ENCODE data around the gene FIGLA. TPM values are rescaled to one million over a fixed set of nuclear protein-coding genes. Genes with fewer than 3 reads are reported as not detected.

The FIGLA gene
- polyA plus RNA-seq, 1 donor = not detected

DNA sequence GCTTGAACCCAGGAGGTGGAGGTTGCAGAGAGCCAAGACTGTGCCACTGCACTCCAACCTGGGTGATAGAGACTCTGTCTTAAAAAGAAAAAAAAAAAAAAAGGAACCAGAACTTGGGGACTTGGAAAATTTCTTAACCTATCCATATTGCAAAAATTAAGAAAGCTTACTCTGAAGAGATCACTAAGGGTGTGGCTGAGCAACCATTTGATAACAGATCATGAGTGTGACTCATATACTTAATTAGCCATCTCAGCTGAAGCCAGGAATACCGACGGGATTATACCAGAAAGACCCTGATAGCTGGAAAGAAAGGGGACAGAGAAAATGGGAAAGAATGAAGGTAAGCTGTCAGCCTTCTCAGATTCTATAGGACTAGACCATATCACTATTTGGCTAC, 15.3 kb downstream of the FIGLA start:
- DNase-seq = no peak

DNA sequence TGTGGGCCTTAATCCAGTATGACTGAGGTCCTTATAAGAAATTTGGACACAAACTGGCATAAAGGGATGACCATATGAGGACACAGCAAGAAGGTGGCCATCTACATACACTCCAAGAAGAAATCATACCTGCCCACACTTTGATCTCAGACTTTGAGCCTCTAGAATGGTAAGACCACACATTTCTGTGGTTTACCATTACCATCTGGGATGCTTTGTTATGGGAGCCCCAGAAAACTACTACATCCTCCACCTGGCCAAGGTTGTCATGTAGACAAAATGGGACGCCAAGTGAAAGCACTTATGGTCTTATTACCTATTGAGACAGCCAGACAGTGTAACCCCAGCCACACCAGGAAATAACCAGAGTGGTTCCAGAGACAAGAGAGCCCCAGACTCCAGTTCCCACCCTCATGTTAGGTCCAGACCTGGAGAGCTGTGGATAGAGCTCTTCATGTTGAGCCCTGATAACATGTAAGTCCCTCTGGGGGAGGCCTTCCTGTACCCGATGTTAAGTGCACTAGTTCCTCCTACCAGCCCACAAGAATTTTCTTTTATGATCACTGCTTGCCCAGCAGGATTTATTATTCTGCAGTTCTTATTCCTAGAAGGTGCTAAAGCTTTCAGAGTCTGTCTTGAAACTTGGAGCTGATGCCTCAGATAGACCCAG, 17.8 kb downstream of the FIGLA start:
- no peak for DNase-seq

DNA sequence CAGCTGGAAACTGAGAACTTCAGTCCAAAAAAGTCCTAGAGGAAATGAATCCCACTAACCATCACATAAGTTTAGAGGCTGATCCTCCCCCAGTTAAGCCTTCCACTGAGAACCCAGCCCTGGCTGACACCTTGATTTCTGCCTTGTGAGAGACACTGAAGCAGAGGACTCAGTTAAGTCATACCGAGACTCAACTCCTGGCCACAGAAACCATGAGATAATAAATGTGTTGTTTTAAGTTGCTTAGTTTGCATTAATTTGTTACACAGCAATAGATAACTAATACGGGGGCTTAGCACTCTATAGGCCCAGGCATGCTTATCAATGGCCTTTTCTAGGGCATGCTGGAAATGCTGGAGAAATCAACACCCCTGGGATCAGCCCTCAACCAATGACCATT, 19.0 kb downstream of the FIGLA start:
- no peak for DNase-seq

DNA sequence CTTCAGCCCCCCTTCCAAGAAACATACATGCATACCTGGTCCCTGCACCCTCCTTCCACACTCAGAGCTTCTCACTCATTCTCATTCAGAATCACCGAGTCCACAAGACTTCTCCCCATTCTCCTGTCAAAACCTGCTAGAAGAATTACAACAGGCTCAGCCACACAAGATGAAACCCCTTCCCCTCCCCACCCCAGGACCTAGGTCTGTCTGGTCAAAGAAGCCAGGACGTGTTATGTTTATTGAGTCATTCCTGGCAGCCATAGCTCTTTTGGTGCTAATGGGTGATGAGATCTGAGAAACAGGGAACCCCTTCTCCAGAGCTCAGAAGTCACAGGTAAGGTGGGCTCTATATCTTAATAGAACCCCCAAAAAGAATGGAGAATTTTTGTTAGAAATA, 21.0 kb downstream of the FIGLA start:
- DNase-seq = no peak

DNA sequence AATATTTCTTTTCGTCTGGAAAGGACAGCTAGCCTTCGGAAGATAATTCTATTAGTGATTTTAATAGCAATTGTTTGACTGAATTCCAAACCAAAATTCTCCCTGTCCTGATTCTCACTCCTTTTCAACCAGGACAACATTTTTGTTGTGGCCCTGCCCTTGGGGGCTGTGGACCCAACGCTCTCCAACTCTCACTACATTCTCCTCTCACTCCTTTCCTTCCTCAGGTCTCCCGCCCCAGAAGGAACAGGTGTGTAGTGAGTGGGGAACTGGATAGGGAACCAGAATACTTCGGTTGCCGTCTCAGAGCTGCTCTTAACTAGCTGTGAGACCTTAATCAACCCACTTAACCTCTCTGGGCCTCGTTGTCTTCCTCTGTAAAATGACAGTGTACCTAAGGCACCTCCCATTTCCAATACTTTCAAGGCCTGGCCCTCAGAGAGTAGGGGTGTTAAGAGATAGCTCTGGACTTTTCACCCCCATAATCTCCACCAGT, 21.8 kb downstream of the FIGLA start:
- no peak for DNase-seq

DNA sequence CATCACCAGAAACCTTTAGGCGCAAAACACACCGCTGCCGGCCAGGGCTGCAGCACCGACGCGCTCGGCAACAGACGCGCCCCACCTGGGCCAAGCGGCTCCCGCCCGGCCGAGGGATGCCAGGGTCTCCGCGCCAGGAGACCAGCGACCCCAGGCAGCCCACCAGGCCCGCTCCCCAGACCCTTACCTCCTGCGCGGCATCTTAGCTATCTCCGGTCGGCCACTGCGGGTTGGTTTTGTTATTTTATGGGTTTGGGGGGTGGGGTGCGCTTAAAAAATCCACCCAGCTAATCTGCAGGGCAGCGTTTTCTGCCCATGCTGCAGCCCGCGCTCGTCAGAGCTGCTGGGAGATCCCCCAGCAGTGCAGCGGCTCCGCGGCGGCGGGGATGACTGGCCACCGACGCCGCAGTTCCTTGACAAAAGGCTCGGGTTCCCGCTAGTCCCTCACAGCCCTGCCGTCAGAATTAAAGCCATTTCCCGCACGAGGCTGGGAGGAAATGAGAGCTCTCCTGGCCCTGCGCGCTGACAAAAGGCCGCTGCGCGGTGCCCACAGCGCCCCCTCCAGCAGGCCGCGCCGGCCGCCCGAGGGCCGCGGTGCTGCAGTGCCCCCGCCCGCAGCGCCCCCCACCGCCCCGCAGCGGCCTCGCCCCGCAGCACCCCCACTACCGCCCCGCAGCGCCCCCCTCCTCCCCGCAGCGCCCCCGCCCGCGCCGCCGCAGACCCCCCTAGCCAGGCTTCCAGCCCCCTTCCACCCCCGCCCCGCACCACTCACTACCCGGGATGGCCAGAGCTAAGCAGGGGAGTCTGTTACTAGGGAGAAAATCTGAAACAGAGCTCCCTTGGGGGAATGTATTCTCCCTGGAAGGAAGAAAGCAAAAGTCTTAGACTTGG, 22.5 kb downstream of the FIGLA start, which contains the start of gene ADD2:
Gene ADD2, minus strand, starts transcription at position 502 of the 891 bp plus-strand sequence. CDS start 61,792 bp downstream, outside the sequence.
- peak; percentile 49 for DNase-seq

DNA sequence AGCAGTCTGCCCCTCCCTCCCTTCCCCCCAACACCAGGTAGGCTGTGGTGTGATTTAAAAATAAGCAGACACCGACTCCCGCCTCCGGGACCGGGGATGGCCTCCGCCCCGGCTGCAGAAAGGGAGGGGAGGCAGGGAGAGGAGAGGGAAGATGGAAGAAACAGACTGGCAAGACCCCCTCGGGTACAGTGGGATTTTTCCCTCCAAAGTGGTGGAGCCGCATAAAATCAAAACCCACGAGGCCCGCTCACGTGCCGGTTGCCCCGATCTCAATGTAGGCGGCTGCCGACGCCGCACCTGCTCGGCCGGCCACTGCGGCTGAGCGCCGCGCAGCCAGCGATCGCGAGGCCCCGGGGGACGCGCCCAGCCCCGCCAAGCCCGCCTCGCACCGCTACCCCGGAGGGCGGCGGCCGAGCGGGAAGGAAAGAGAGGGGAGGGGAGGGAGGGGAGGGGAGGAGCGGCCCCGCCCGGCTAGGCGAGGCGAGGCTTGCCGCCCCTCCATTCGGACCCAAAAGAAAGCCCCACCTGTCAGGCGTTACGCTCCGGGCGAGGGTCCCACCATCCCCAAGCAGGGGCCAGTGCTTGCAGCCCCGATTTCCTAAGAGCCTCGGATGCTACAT, 23.3 kb downstream of the FIGLA start:
- no peak for DNase-seq

DNA sequence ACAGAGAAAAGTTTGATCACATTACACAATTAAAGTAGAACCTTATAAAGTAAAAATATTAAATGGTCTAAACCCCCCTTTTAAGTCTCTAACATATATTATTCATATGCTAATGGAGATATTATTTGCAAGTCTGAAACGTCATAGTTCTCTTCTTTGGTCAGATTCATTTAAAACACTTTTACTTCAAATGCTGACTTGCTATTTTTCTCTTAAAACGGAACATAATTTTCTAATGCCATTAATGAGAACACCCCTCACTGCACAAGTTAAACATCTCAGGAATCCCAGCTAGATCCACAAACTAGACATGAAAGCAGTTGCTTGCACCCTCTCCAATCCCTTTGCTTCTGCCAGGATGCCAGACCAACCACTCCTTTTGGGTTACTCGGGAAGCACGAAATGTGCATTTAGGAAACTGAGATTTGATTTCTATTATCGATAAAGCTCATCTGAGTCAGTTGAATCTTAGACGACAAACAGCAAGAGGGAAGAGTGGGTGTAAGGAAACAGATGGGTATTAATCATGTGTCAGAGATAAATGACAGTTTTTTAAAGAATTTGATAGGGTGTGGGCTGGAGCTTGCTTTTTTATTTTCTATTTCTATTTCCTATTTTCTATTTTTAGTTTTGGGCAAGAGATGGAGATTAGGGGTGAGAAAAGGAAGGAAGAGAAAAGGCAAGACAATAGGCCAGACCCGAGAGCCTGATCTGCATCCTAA, 23.9 kb downstream of the FIGLA start:
- DNase-seq = no peak

DNA sequence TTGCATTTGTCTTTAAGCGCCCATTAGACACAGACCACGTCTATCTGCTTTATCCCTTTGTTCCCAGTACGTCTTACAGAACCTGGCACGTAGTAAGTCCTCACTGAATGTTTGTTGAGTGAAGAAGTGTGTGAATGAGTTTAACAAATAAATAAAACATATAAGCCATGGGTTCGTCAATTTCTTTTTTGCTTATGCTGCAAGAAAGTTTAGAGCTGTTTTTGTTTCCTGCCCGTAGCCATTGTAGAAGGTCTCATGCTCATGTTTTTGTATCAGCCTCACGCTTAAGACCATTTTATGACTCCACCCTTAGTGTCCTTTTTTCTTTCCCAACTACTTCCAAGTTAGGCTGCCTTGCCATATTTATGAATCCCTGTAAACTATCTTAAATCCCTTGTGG, 24.9 kb downstream of the FIGLA start:
- no peak for DNase-seq

DNA sequence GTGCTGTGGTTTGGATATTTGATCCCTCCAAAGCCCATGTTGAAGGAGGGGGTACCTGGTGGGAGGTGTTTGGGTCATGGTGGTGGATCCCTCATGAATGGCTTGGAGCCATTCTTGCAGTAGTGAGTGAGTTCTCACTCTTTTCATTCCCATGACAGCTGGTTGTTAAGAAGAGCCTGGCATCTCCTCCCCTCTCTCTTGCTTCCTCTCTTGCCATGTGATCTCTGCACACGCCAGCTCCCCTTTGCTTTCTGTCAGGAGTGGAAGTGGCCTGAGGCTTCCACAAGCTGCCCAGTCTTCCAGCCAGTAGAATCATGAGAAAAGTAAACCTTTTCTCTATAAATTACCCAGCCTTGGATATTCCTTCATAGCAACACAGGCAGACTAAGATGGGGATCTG, 31.0 kb downstream of the FIGLA start:
- no peak for DNase-seq

DNA sequence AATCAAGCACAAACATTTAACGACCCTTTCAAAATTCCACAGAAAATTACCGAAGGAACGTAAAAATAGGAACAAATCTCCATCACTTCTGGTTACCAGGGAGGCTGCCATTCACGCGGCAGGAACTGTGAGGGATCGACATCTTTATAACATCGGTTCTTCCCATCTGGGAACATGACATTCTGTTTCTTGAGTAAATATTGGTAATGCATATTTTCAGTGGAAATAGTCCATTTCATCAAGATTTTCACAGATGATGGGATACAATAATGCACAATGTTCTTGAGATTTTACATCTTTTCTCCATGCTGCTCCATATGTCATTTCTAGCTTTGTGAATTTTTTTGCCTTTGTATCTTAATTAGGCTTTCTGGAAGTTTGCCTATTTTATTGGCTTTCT, 32.5 kb downstream of the FIGLA start:
- no peak for DNase-seq

DNA sequence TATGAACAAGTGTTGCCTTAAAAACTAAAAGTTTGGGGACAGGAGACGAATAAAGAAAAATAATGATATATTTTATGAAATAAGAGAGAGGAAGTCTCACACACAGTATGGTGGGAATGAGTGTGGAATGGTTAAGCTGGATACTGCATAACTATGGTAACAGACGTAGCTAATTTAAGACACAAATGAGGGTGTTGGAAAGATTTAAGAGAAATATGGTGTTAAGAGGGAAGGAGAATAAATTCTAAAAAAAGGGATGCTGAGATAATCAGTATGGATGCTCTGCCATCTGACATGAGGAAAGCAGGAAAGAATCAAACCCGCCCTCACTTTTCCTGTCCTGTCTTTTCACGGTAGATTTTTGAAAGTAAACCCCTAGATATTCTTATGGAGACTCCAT, 33.1 kb downstream of the FIGLA start:
- DNase-seq = no peak

DNA sequence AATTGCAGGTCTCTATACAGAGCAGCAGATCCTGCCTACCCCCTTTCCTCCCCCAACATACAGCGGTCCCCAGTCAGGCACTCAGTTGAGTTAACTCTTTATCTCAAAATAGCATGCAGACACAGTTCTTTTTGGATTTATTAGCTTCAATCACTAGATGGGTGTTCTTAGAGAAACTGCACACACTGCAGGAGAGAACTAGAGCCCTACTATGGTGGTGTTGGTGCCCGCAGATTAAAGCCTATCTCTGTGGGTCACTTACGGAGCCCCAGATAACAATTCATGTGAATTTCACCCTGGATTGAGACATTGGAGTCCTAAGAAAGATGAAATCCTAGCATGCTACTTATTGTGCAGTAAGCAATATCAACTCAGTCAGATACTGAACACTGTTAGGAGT, 34.3 kb downstream of the FIGLA start:
- DNase-seq = no peak

DNA sequence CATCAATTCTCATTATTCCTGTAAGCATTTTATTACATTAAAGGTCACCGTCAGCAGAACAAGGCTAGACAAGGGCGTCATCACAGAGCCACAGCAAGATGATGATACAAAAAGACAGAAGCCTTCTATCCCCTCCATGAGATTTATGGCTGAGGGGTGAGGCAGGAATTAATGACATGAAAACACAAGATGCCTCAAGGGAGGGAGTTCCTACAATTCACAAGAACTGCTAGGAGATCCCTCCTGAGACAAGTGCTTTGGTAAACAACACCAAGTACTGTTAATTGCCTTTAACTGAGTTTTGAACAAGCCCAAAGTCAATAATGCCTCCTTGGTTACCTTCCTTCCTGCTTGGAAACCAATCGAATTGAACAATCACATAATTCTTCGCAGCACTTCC, 36.5 kb downstream of the FIGLA start:
- no peak for DNase-seq

DNA sequence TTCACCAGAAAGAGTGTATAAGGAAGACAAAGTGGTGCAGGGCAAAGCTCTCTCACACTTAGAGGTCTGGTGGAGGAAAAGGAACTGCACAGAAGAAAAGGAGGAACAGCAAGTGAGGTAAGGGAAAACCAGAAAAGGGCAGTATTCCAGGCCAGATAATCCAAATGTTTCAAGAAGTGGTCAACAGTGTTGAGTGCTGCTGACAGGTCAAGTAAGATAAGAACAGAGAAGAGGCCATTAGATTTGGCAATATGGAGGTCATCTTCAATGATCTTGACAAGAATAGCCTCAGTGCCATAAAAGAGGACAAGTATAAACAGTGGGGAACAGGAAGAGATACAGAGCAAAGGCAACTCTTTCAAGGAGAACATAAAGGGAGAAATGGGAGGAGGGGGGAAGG, 37.4 kb downstream of the FIGLA start:
- DNase-seq = no peak

DNA sequence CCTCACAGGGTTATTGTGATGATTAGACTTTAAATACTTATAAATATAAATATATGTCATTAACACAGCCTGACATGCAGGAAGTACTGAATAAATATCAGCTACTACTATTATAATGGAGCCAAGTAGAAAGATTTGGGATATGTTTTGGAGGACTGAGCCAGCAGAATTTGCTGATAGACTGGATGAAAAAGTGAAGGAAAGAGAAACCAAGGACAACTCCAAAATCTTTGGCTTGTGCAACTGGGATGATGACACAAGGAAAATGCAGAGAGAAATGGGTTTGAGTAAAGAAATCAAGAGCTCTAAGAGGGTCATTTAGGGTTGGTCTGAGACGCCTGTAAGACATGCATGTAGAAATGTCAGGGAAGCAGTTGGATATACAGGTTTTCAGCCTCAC, 38.0 kb downstream of the FIGLA start:
- DNase-seq = no peak

DNA sequence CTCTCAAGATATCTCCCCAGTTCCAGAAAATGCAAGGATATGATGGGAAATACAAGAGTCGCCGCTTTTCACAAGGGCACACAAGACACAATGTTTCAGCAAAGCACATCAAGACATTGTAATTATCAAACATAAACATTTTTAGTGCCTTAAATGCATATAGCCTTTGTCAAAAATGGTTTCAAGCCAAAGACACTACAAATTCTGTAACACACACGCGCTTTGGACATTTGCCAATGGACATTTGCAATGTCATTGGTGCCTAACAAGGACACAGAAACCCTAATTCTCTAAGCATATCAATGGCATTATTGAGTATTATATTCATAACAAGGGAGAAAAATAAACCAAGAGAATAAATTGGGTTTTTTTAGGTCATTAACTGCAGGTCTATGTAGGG, 38.6 kb downstream of the FIGLA start:
- no peak for DNase-seq

DNA sequence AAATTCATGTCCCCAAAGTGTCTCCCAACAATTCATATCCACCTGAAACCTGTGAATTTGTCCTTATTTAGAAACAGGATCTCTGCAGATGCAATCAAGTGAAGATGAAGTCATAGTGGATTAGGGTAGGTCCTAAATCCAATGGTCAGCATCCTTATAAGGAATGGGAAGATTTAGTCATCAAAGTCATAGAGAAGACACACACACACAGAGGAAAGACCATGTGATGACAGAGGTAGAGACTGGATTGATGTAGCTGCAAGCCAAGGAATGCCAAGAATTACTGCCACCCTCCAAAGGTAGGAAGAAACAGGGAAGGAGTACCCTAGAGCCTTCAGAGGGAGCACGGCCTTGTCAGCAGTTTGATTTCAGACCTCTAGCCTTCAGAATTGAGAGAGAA, 40.1 kb downstream of the FIGLA start:
- no peak for DNase-seq

DNA sequence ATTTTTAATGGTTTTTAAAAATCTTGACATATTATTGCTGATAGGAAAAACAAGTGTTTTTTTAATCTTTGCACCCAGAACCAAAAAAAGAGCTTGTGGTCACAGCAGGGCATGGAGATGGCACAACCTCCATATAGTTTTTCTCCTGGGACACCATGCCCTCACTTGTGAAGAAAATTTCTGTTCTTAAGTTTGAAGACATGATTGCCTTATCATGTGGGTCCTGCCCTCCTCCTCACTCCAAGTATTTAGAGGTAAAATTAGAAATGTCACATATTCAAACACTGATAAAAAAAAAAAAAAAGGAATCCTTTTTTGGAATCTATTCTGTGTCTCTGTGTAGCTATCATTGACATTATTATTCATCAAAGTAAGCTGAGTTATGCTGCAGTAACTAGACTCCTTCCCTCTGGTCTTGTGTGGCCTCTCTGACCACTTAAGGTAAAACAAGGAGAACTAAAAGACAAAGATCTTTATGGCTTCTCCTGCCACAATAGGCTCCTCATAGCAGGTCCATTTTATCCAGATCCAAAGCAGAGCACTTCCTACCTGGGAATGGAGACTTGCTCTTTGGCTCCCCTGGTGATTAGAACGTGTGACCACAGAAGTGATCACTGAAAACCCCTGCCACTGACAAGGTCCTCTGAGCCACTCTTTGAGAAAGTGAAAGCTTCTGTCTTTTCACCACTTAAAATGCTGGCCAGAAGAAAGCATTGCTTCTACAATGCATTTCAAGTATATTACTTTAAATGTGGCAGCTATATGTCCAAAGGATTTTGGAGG, 42.2 kb downstream of the FIGLA start:
- DNase-seq = no peak

DNA sequence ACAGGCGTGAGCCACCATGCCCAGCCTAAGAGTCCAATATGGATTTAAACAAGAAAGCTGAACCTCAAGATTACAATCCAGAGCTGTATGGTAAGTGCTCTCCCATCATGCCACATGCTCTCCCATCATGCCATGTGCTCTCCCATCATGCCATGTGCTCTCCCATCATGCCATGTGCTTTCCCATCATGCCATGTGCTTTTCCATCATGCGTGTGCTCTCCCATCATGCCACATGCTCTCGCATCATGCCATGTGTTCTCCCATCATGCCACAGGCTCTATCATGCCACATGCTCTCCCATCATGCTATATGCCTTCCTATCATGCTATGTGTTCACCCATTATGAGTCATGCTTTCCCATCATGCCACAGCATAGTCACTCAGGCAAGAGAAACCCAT, 43.2 kb downstream of the FIGLA start:
- DNase-seq = no peak

DNA sequence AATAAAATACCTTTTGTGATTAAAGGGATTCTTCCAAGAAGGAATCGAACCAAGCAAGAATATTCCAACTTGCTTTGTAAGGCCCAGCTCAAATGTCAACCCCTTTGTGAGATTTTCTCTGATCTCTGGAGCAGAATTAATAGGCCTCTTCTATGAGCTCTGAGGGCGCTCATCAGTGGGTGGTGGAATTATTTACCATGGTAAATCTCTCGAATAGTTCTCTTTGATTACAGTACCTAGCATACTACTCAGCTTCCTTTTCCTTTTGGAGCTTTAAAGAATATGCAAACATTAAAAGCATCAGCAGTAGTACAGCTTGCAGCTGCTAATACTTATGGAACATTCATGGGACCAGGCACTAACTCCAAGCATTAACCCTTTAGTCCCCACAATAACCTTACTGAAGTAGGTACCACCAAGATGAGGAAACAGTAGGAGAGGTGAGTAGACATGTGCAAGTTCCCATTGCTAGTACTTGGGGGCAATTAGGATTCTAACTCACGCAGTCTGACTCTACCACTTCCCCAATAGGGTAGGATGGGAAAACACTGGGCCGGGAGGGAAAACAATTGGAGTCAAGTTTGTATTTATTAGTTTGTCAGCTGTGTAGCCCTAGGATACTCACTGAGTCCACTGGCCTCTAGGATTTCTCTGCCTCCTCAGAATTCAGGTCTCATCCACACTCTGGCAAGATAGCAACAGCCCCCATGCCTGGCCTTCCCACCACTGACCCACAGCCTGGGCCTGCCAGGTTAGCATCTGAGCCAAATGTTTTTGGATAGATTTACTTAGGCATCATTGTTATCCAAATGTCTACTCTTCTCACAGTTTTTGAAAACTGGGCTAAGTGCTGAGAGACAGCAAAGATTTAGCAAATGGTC, 44.1 kb downstream of the FIGLA start:
- no peak for DNase-seq

All from hindlimb muscle (tissue), 1 donor.